Measurements from ENCODE around the gene HELB. TPM values are rescaled to one million over a fixed set of nuclear protein-coding genes. Genes with fewer than 3 reads are reported as not detected.

HELB gene
- total and polyA plus RNA-seq, 4 donors = 0.18 to 8.0 (median 2.9) TPM

GRCh38 chr12:66323017-66323416, 20.7 kb downstream of the HELB start:
- no peaks in the 10 kb centered on the region for H3K27me3 ChIP-seq (ENCODE audit: control insufficient read depth in 4 of 4, insufficient read depth in 4 of 4, low read length in 3 of 4)
- H3K4me1 ChIP-seq (ENCODE audit: control insufficient read depth in 4 of 4, insufficient read depth in 4 of 4, low read length in 3 of 4) = no peaks in the 10 kb centered on the region
- DNase-seq (ENCODE audit: low spot score) = no peak
- no peak overlapping the region for H3K4me3 ChIP-seq (ENCODE audit: low read depth in 1 of 3, low read length in 3 of 3)
- TF ChIP-seq EGR1 (IDR thresholded peaks at IDR 0.05; ENCODE audit: low read depth in 2 of 2) (no peak), ATF3 (IDR thresholded peaks at IDR 0.05) (no peak), SP1 (IDR thresholded peaks at IDR 0.05) (no peak), CTCF (IDR thresholded peaks at IDR 0.05; ENCODE audit: low read depth, low read length, missing input control) (no peak), FOXA1 (IDR thresholded peaks at IDR 0.05) (no peak), YY1 (IDR thresholded peaks at IDR 0.05) (no peak), HNF4G (IDR thresholded peaks at IDR 0.05) (no peak), FOXA2 (IDR thresholded peaks at IDR 0.05) (no peak), RAD21 (IDR thresholded peaks at IDR 0.05) (no peak), JUND (IDR thresholded peaks at IDR 0.05) (no peak), ZBTB33 (IDR thresholded peaks at IDR 0.05) (no peak), MAX (IDR thresholded peaks at IDR 0.05) (no peak)
- no peak overlapping the region for H3K9ac ChIP-seq (ENCODE audit: low read depth in 1 of 2, low read length in 2 of 2)
- 98% methylated on average over 1 of the region's 1 CpG for WGBS
- no peaks in the 10 kb centered on the region for H3K9me3 ChIP-seq (ENCODE audit: control insufficient read depth in 4 of 4, low read length in 3 of 4)
- no peak overlapping the region for H3K27ac ChIP-seq (ENCODE audit: low read depth in 1 of 2, low read length in 2 of 2)
- H3K36me3 ChIP-seq (ENCODE audit: control insufficient read depth in 4 of 4, insufficient read depth in 3 of 4, low read depth in 1 of 4, low read length in 3 of 4) = peaks cover 0 to 8% (median 0%) of the 10 kb centered on the region in 4 donors

- no peak for TF ChIP-seq YY1 (IDR thresholded peaks at IDR 0.05)
- peaks cover 1 to 13% (median 8%) of the 10 kb centered on the region in 4 donors for H3K36me3 ChIP-seq (ENCODE audit: control insufficient read depth in 4 of 4, insufficient read depth in 3 of 4, low read depth in 1 of 4, low read length in 3 of 4)
- H3K9me3 ChIP-seq (ENCODE audit: control insufficient read depth in 4 of 4, low read length in 3 of 4) = no peaks in the 10 kb centered on the region
- H3K9ac ChIP-seq (ENCODE audit: low read depth in 1 of 2, low read length in 2 of 2) = no peak overlapping the region
- no peaks in the 10 kb centered on the region for H3K27me3 ChIP-seq (ENCODE audit: control insufficient read depth in 4 of 4, insufficient read depth in 4 of 4, low read length in 3 of 4)
- H3K27ac ChIP-seq (ENCODE audit: low read depth in 1 of 2, low read length in 2 of 2) = no peak overlapping the region
- H3K4me3 ChIP-seq (ENCODE audit: low read depth in 1 of 3, low read length in 3 of 3) = no peak overlapping the region
- WGBS = 93% methylated on average over 5 of the region's 5 CpGs
- DNase-seq (ENCODE audit: low spot score) = no peak
- H3K4me1 ChIP-seq (ENCODE audit: control insufficient read depth in 4 of 4, insufficient read depth in 4 of 4, low read length in 3 of 4) = no peaks in the 10 kb centered on the region
Measured at GRCh38 chr12:66329941-66330340, 27.6 kb downstream of the HELB start.

- Histone ChIP-seq H3K27ac (ENCODE audit: low read depth in 1 of 2, low read length in 2 of 2) (no peak overlapping the region), H3K9ac (ENCODE audit: low read depth in 1 of 2, low read length in 2 of 2) (no peak overlapping the region), H3K36me3 (ENCODE audit: control insufficient read depth in 4 of 4, insufficient read depth in 3 of 4, low read depth in 1 of 4, low read length in 3 of 4) (peaks cover 1 to 13% (median 8%) of the 10 kb centered on the region in 4 donors), H3K4me1 (ENCODE audit: control insufficient read depth in 4 of 4, insufficient read depth in 4 of 4, low read length in 3 of 4) (no peaks in the 10 kb centered on the region), H3K4me3 (ENCODE audit: low read depth in 1 of 3, low read length in 3 of 3) (no peak overlapping the region), H3K27me3 (ENCODE audit: control insufficient read depth in 4 of 4, insufficient read depth in 4 of 4, low read length in 3 of 4) (no peaks in the 10 kb centered on the region), H3K9me3 (ENCODE audit: control insufficient read depth in 4 of 4, low read length in 3 of 4) (no peaks in the 10 kb centered on the region)
- no peak for DNase-seq (ENCODE audit: low spot score)
- WGBS = 92% methylated on average over 13 of the region's 13 CpGs
- TF ChIP-seq JUND (IDR thresholded peaks at IDR 0.05) (no peak), YY1 (IDR thresholded peaks at IDR 0.05) (no peak), REST (IDR thresholded peaks at IDR 0.05) (no peak), TAF1 (conservative IDR thresholded peaks at IDR 0.05) (no peak), CTCF (IDR thresholded peaks at IDR 0.05; ENCODE audit: low read depth, low read length, missing input control) (no peak), RAD21 (IDR thresholded peaks at IDR 0.05) (no peak), RXRA (IDR thresholded peaks at IDR 0.05) (no peak), ATF3 (IDR thresholded peaks at IDR 0.05) (no peak), MAX (IDR thresholded peaks at IDR 0.05) (no peak), NR2F2 (IDR thresholded peaks at IDR 0.05) (no peak), GABPA (IDR thresholded peaks at IDR 0.05 in 1 of 2, conservative IDR thresholded peaks at IDR 0.05 in 1 of 2) (no peak), EGR1 (IDR thresholded peaks at IDR 0.05; ENCODE audit: low read depth in 2 of 2) (no peak)
Measured at GRCh38 chr12:66331016-66331415, 28.7 kb downstream of the HELB start.
